ENCODE results near the gene AIFM2. TPM values are rescaled to one million over a fixed set of nuclear protein-coding genes. Genes with fewer than 3 reads are reported as not detected.

The AIFM2 gene
- total RNA-seq, 1 donor from 2014 or later: 10.6 TPM

- intact Hi-C loops (cut with DNase I): no loop called here
- Histone ChIP-seq H3K27ac (no peak overlapping the region), H3K27me3 (no peaks in the 10 kb centered on the region), H3K9me3 (no peaks in the 10 kb centered on the region), H3K4me1 (no peaks in the 10 kb centered on the region), H3K4me3 (no peak overlapping the region), H3K36me3 (peaks cover 0 to 32% of the 10 kb centered on the region in 2 donors)
- no peak for DNase-seq (ENCODE audit: extremely low spot score in 2 of 2)
- TF ChIP-seq POLR2A (IDR thresholded peaks at IDR 0.05) (no peak), POLR2AphosphoS5 (IDR thresholded peaks at IDR 0.05; ENCODE audit: insufficient read depth in 1 of 2, low read depth in 1 of 2) (no peak)
- TF ChIP-seq, protein P1, sequence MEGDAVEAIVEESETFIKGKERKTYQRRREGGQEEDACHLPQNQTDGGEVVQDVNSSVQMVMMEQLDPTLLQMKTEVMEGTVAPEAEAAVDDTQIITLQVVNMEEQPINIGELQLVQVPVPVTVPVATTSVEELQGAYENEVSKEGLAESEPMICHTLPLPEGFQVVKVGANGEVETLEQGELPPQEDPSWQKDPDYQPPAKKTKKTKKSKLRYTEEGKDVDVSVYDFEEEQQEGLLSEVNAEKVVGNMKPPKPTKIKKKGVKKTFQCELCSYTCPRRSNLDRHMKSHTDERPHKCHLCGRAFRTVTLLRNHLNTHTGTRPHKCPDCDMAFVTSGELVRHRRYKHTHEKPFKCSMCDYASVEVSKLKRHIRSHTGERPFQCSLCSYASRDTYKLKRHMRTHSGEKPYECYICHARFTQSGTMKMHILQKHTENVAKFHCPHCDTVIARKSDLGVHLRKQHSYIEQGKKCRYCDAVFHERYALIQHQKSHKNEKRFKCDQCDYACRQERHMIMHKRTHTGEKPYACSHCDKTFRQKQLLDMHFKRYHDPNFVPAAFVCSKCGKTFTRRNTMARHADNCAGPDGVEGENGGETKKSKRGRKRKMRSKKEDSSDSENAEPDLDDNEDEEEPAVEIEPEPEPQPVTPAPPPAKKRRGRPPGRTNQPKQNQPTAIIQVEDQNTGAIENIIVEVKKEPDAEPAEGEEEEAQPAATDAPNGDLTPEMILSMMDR (IDR thresholded peaks at IDR 0.05): no peak
These were observed 34.4 kb downstream of the AIFM2 start for GRCh38 chr10:70098271-70098670.

DNA sequence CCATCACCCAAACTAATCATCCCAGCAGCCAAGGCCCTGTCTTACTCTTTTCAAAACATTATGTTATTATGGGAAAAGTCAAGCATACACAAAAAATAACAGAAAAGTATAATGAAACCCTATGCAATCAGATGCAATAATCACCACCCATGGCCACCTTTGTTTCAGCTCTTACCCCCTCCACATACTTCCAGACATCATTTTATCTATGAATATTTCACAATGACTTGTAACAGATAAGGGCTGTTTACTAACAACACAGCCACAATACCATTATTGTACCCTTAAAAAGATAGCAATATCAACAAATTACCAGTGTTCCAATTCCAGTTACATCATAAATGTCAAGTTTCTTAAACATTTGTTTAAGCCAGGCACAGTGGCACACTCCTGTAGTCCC, 35.2 kb downstream of the AIFM2 start:
- no peaks in the 10 kb centered on the region for H3K4me1 ChIP-seq
- H3K9me3 ChIP-seq: no peaks in the 10 kb centered on the region
- peaks cover 0 to 39% of the 10 kb centered on the region in 2 donors for H3K36me3 ChIP-seq
- no peak for DNase-seq (ENCODE audit: extremely low spot score in 2 of 2)
- intact Hi-C loops (cut with DNase I): no loop called here
- no peak overlapping the region for H3K4me3 ChIP-seq
- H3K27ac ChIP-seq: no peak overlapping the region
- no peaks in the 10 kb centered on the region for H3K27me3 ChIP-seq
- no peak for TF ChIP-seq POLR2AphosphoS5 (IDR thresholded peaks at IDR 0.05; ENCODE audit: insufficient read depth in 1 of 2, low read depth in 1 of 2)

DNA sequence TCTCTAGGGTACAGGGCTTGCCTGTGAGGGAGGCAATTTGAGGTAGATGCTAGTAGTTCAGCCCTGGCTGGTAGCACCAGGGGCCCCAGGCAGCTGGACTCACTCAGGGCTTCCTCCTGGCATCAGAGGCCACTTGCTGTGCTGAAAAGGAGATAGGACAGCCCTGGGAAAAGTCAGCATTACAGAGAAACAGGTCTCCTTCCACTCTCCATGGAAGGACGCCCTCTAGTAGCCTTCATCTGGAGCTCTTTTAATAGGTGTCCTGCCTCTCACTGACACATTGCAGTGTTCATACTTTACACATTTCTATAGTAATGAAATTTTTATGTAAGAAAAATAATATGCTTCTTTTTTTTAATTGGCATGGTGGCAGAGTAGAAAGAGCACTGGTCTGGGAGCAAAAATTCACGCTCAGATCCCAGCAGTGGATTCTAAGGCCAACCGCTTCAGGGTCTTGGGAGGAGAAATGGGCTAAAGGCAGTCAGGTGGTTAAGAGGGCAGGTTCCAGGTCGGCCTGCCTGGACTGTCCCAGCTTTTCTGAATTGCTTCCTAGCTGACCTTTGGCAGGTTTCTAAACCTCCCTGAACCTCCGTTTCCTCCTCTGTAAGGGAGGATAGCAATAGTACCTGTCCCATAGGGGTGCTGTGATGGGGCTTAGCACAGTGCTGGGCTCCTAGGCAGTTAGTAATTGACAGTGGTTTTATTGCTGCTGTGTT, 35.8 kb downstream of the AIFM2 start:
- DNase-seq (ENCODE audit: extremely low spot score in 2 of 2): no peak
- TF ChIP-seq, protein P1 (IDR thresholded peaks at IDR 0.05): no peak
- TF ChIP-seq POLR2A (IDR thresholded peaks at IDR 0.05): no peak
- TF ChIP-seq POLR2AphosphoS5 (IDR thresholded peaks at IDR 0.05; ENCODE audit: insufficient read depth in 1 of 2, low read depth in 1 of 2): no peak
- intact Hi-C loops (cut with DNase I): no loop called here
- Histone ChIP-seq H3K27me3 (no peaks in the 10 kb centered on the region), H3K27ac (no peak overlapping the region), H3K4me1 (no peaks in the 10 kb centered on the region), H3K4me3 (no peak overlapping the region), H3K36me3 (peaks cover 0 to 45% of the 10 kb centered on the region in 2 donors), H3K9me3 (no peaks in the 10 kb centered on the region)

DNA sequence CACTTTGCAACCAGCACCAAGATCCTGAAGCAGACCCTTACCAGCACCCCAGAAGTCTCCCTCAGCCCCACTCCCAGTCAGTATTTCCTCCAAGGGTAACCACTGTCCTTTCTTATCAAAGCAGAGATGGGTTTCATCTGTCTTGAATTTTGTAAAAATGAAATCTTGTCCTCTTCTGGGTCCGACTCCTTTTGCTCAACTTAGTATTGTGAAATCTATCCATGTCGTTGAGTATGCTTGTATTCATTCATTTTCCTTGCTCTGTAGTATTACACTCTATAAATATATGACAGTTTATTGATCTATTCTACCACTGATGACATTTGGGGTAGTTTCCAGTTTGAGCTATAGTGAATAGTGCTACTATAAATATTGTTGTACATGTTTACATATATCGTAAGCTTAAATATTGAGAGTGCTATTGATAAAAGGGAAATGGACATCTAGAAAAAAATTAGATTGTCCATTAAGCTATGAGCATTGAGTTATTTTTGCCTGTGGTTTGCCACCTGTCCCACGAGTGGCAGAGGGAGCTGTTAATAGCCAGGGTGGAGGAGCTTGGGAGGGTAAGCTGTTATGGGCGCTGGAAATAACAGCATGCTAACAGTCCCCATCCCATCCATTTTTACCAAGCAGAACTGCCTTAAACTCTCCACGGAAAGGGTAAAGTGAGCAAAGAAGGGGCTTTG, 36.5 kb downstream of the AIFM2 start:
- Histone ChIP-seq H3K4me3 (no peak overlapping the region), H3K27ac (no peak overlapping the region), H3K4me1 (no peaks in the 10 kb centered on the region), H3K9me3 (no peaks in the 10 kb centered on the region), H3K27me3 (no peaks in the 10 kb centered on the region), H3K36me3 (peaks cover 0 to 44% of the 10 kb centered on the region in 2 donors)
- intact Hi-C loops (cut with DNase I): no loop called here
- no peak for DNase-seq (ENCODE audit: extremely low spot score in 2 of 2)
- TF ChIP-seq, protein P1 (IDR thresholded peaks at IDR 0.05): no peak
- TF ChIP-seq POLR2AphosphoS5 (IDR thresholded peaks at IDR 0.05; ENCODE audit: insufficient read depth in 1 of 2, low read depth in 1 of 2) (no peak), POLR2A (IDR thresholded peaks at IDR 0.05) (no peak)

DNA sequence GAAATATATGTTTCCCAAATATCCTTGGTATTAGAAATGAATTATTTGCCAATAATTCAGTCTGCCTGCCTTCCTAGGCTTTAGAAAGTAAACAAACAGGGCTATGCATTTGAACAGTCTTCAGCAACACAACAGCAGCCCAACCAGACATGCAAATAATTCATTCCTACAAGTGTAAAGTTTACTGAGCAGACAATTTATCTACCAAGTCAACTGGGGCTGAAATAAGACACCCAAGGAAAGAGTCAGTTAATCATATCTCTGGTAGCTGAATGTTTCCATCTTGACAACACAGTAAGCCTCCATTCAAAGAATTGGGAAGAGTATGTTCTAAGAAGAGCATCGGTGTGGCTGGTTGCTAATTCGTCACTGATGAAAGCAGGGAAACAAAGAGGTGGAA, 38.4 kb downstream of the AIFM2 start:
- H3K27me3 ChIP-seq: no peaks in the 10 kb centered on the region
- intact Hi-C loops (cut with DNase I): no loop called here
- no peak overlapping the region for H3K4me3 ChIP-seq
- no peak overlapping the region for H3K27ac ChIP-seq
- H3K9me3 ChIP-seq: no peaks in the 10 kb centered on the region
- TF ChIP-seq POLR2A (IDR thresholded peaks at IDR 0.05) (no peak), POLR2AphosphoS5 (IDR thresholded peaks at IDR 0.05; ENCODE audit: insufficient read depth in 1 of 2, low read depth in 1 of 2) (no peak)
- TF ChIP-seq, protein P1 (IDR thresholded peaks at IDR 0.05): no peak
- peaks cover 0 to 34% of the 10 kb centered on the region in 2 donors for H3K36me3 ChIP-seq
- H3K4me1 ChIP-seq: no peaks in the 10 kb centered on the region
- DNase-seq (ENCODE audit: extremely low spot score in 2 of 2): no peak
